CD4-positive, alpha-beta T cell treated with Interleukin-21 for 1 hour (primary cell): ENCODE results near the gene CCDC177.

Experiments used
- DNase-seq: peaks from one replicate; pipeline ENCODE4 v3.0.0-alpha.2; 2020

CCDC177 gene

GRCh38 chr14:69559581-69560011, 15.1 kb downstream of the CCDC177 start:
- no peak for DNase-seq

GRCh38 chr14:69558774-69559173, 15.9 kb downstream of the CCDC177 start:
- DNase-seq = no peak

DNA sequence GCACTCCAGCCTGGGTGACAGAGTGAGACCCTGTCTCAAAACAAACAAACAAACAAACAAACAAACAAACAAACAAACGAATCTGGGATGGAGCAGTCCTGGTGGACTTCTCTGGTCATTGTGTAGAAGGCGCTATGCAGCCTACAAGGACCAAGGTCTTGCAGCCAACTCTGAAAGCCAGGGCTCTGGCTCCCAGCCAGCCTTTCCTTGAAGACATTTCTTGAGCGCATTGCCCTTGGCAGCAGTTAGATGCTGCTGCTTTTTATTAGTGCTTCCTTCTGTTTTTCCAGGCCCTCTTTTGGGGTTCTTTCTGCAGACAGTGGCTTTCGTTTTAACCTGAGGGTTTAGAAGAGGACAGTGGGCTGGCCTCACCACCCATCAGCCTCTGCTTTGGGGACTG, 20.2 kb downstream of the CCDC177 start:
- DNase-seq = no peak

DNA sequence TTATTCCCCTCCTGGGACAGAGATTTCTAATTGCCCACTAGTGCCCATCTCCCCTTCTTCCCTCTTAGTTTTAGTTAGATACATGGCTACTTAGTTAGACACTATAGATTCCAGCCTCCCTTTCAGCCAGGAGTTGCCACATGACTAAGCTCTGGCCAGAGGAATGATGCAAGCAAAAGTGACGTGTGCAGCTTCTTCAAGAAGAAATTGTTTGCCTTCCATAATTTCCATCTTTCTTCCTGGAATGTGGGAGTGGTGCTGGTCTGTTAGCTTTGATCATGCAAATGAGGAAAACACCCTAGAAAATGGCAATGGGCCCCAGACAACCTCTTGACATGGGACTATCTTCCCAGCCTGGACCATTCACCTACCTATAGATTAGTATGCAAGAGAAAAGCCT, 21.4 kb downstream of the CCDC177 start:
- DNase-seq = no peak

DNA sequence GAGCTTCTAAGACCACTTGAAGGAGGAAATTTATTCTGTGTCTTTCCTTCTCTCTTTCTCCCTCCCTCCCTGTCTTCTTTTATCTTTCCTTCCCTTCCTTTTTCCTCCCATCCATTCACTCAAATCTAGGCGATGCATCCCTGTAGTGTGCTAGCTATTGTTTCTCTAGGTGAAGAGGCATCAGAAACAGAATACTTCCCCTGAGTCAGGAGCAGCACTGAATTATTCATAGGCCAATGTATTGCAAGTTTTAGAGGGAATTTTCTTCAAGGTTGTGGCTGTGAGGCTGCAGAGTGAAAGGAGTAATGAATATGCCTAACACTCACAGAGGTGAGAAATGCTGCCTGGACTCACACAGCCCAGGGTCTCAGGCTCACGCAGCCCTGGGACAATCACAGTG, 23.2 kb downstream of the CCDC177 start:
- DNase-seq = no peak

DNA sequence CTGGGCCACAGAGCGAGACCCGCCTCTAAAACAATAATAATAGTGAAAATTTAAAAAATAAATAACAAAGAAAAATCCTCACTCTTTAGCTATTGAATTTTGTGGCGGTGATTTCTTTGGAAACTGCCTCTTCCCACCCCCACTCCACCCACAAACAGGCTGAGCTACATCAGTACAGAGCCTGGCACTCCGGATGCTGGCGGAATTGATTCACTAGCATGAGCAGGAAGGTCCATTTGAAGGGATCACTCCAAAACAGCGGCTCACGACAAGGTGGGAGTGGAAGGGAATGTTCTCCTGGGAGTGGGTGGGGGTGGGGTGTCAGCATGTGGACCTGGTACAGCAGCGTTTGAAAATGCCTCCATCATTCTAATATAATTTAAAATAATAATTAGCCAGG, 26.1 kb downstream of the CCDC177 start:
- no peak for DNase-seq

DNA sequence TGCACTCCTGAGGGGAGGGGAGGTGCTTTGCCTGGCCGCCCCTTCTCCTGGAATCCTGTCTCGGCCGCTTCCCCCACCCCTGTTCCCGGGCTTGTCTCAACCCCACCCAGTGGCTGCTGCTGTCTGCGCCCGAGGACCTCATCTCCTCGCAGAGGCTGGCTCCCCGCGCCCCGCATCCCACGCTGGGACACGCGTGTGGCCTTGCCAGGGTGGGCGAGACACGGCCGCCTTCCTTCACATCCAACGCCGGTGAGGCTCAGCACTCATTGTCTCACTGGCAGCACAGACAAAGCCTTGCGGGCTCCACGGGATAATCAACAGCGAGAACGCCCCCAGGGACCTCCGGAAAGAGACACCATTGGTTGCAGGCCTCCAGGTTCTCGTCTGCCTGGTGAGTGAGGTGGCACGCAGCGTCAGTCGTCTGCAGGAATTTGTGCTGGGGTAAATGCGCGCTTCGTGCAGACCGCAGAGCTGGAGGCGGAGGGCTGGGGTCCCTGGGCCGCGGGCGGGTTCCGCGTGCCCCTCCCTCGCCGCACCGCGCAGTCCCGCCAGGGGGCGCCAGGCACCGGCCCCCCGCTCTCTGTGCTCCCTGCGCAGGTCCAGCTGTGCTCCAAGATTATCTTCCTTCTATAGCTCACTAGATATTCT, 26.8 kb downstream of the CCDC177 start:
- peak; percentile 9 for DNase-seq

DNA sequence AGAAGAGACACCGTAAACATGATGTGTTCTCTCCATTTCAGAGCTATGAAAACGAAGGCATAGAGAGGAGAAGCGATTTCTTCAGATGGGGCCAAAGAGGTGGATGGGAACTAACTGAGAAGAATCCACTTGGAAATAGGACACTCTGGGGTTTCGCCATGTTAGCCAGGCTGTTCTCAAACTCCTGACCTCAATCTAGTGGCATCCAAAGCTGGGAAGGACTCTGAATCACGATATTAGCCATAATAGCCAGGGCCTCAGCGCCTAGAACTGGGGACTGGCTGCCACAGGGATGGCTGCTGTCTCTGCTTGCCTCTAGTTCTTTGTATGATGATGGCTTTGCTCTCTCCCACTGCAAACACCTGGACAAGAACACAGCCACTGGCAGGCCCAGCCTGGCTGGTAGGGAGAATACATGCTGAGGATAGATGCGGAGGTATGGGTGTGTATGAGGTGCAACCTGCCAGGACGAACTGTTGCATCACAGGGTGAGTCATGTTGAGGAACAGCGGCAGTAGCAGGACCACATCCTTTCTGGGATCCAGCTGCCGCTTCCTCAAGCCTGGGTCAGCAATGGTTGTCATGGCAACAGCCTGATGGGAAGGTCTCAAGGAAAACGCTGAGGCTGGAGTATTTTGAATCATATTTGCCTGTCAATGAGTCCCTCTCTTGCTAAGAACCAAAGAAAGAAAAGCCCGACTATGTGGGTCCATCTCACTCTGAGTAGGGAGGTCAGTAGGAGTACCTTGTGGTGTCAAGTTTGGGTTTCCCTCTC, 31.1 kb downstream of the CCDC177 start:
- DNase-seq = peak; percentile 32

GRCh38 chr14:69542311-69542710, 32.4 kb downstream of the CCDC177 start:
- DNase-seq = no peak

- DNase-seq = no peak
Measured at GRCh38 chr14:69540654-69541335, 33.9 kb downstream of the CCDC177 start.

- DNase-seq = no peak
Measured at GRCh38 chr14:69539631-69540410, 34.9 kb downstream of the CCDC177 start.

DNA sequence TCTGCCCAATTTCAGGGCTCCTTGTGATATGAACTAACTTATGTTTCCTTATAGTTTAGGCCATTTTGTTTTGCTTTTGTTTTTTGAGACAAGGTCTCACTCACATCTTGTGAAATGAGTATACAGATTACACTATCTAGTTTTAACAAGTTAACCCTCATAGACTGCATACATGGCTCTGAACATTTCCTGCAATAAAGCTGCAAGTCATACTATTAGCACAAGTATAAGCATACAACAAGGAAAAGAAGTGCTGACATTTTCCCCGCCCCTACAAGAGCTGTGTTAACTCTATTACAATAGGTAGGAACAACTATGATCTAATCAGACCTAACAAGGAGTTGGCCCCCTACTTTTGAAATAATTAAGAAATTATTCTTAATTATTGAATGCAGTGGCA, 35.9 kb downstream of the CCDC177 start:
- DNase-seq = no peak

GRCh38 chr14:69537900-69538299, 36.8 kb downstream of the CCDC177 start:
- DNase-seq = no peak

DNA sequence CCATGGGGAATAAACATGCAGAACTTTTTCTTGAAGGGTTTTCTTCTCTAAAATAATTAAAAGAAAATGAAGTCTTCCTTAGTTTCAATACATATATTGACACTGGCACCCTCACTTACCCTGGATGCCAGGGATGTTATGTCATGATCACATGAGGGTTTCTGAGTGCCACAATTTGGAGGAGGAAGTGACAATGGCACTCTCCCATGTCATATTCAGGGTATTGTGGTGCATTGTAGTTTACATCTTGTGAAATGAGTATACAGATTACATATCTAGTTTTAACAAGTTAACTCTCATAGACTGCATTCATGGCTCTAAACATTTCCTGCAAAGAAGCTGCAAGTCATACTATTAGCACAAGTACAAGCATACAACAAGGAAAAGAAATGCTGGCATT, 37.7 kb downstream of the CCDC177 start:
- no peak for DNase-seq

GRCh38 chr14:69535230-69535848, 39.3 kb downstream of the CCDC177 start:
- no peak for DNase-seq

DNA sequence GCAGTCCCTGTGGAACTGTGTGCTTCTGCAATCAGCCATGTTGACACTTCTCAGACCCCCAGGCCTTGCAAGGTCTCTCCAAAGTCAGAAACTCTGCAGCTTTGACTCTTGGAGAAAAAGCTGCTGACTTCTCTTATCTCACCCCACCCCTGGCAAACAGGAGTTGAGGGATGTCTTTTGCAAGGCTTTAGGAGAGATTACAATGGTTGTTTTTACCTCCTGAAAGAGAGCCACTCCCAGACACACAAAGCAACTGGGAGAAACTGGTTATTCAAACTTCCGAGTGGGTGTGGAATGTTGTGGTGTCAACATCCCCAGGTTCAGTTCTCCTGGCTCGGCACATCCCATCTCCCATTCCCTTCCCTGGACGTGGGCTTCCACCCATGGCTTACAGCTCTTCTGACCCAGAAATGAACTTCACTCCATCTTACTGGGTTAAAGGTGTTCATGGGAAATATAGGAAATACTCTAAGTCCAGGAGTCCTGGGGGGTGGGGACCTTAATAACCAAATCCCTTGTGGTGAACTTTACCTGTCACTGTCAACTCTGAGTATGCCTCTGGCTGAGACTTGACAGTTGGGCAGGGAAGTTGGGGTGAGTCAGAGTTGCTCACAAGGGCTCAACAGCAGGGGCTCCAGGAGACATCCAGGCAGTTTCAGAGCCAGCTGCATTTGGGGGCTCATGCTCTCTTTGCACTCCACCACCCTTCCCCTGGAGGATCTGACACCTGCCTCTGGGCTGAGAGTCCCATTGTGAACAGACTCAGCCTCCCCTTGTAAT, 41.9 kb downstream of the CCDC177 start:
- DNase-seq = no peak

- no peak for DNase-seq
Measured at GRCh38 chr14:69531135-69531534, 43.5 kb downstream of the CCDC177 start.

DNA sequence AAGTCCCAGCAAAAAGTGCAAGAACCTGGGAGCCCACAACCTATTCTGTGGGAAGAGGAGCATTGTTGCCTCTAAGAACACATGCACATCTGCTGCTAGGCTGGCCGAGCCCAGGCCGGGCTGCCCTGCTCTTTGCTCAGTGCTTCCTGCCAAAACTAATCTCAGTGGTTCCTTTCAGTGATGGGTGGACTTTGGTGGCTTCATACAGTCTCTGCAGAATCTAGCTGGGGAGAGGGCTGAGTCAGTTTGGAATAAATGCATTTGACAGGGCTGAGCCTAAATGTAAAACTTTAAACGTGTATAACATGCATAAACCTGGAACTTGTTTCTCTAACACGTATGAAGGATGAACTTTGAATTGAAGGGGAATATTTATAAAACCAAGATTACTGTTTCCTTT, 44.6 kb downstream of the CCDC177 start:
- no peak for DNase-seq

- no peak for DNase-seq
Measured at GRCh38 chr14:69529563-69529962, 45.1 kb downstream of the CCDC177 start.

DNA sequence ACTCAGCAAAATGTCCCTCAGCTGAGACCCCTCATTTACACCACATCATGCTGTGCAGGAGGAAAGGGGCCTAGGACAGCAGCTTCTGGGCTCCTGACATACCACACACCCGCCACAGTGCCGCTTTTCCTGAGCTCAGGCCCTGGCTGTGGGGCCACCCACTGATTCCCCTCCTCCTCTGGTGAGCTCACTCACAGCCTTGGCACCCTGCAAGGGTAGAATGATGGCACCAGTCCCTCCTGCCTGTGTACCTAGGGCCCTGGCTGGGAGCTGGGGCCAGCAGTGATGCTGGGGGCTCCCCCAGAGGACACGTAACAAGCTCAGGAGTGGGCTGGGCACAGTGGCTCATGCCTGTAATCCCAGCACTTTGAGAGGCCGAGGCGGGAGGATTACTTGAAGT, 45.7 kb downstream of the CCDC177 start:
- DNase-seq = no peak

DNA sequence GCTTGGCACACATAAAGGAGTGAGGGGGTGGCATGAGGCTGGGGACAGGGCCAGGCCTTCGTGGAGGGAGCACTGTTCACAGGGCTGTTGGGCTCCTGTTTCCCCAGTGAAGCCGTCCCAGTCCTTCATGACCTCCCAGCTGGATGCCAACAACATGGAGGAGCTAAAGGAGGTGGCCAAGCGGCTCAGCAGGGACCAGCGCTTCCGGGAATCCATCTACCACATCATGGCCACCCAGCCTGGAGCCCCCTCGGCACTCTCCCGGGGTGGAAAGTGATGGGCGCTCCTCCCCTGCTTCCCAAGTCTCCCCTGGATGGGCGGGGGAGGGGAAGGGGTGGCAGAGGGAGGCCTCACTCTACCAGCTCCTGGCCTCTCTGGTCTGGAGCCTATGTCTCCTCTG, 46.5 kb downstream of the CCDC177 start:
- DNase-seq = no peak

DNA sequence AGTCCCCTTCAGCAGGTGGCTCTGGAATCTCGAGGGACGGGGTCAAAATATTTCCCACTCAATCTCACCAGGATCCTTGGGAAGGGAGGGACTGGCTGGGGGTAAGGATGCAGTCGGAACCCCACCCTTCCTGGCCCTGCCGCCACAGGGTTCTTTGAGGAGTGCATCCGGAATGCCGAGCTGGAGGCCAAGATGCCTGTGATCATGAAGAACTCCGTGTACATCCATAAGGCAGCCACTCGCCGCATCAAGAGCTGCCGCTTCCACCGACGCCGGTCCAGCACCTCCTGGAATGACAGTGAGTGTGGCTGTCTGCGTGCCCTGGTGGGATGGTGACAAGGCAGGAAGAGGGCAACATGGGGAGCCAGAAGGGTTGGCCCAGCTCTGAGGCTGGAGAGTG, 47.0 kb downstream of the CCDC177 start:
- DNase-seq = no peak
